ENCODE measurements around the gene RAP1GDS1.

Gene RAP1GDS1

GRCh38 chr4:98485816-98486345 lies 224.7 kb downstream of the RAP1GDS1 start:
- DNase-seq, result no peak

- no peak for DNase-seq
Measured at GRCh38 chr4:98490251-98490650, 229.1 kb downstream of the RAP1GDS1 start.

- DNase-seq, result no peak
Measured at GRCh38 chr4:98491899-98492559, 230.8 kb downstream of the RAP1GDS1 start.

- DNase-seq, result no peak
Measured at GRCh38 chr4:98493296-98493695, 232.1 kb downstream of the RAP1GDS1 start.

Data from CD4-positive, alpha-beta T cell treated with Interleukin-12 subunit alpha and Interleukin-12 subunit beta, for 1 hour (primary cell).